IMR-90 (cell line): ENCODE measurements around the gene FGF3. TPM values are rescaled to one million over a fixed set of nuclear protein-coding genes. Genes with fewer than 3 reads are reported as not detected.

Experiments
- ATAC-seq: fragments of 200-7000 bp; cut with Tn5 transposase; 2 replicates; pipeline ENCODE4 v1.9.1; 2020; ENCODE audit warnings: low read depth, mild to moderate bottlenecking, moderate library complexity
- BruUV-seq: library from RNA; stranded (reverse); fragments of 400-500 nt; replicated peaks from 2 replicates; lab custom pipeline; 2021; lab: Mats Ljungman, UMichigan
- CTCF ChIA-PET: fragments of 300-600 bp; formaldehyde crosslinking; extraction: SDS; loops from one replicate; lab custom pipeline; 2021; ENCODE audit warnings: antibody characterized with exemption; lab: Yijun Ruan, JAX
- POLR2A ChIA-PET: fragments of 300-600 bp; sonication (Branson Sonifier 250); formaldehyde crosslinking; loops from one replicate; lab custom pipeline; 2022; ENCODE audit warnings: antibody characterized with exemption; ENCODE audit not compliant: unreplicated experiment; lab: Charles Lee
- DNase-seq: peaks from one replicate; pipeline ENCODE4 v3.0.0; 2013
- H2AFZ ChIP-seq: replicated peaks from 2 replicates; pipeline ENCODE3; 2013; ENCODE audit warnings: low read length, mild to moderate bottlenecking; ENCODE audit not compliant: poor library complexity
- H2AK5ac ChIP-seq: 2 replicates; pipeline ENCODE4 v1.6.1; 2013; ENCODE audit warnings: low read depth, low read length, inconsistent platforms
- H2AK9ac ChIP-seq: replicated peaks from 2 replicates; pipeline ENCODE3; 2013; ENCODE audit warnings: mild to moderate bottlenecking, low read depth, low read length, moderate library complexity; ENCODE audit not compliant: poor library complexity
- H2BK120ac ChIP-seq: 2 replicates; pipeline ENCODE4 v1.6.1; 2013; ENCODE audit warnings: low read depth, low read length, inconsistent platforms
- H2BK15ac ChIP-seq: 3 replicates; pipeline ENCODE4 v1.6.1; 2013; ENCODE audit warnings: low read depth, low read length, inconsistent platforms
- H2BK20ac ChIP-seq: 2 replicates; pipeline ENCODE4 v1.6.1; 2013; ENCODE audit warnings: low read depth, mild to moderate bottlenecking, inconsistent platforms, low read length, moderate library complexity
- H2BK5ac ChIP-seq: 2 replicates; pipeline ENCODE4 v1.6.1; 2013; ENCODE audit warnings: mild to moderate bottlenecking, low read depth, low read length, inconsistent platforms; ENCODE audit not compliant: poor library complexity, severe bottlenecking
- H3K14ac ChIP-seq: replicated peaks from 2 replicates; pipeline ENCODE4 v1.6.1; 2013; ENCODE audit warnings: low read depth, low read length, inconsistent platforms
- H3K18ac ChIP-seq: 2 replicates; pipeline ENCODE4 v1.6.1; 2013; ENCODE audit warnings: low read depth, low read length, control low read depth
- H3K23ac ChIP-seq: 2 replicates; pipeline ENCODE4 v1.6.1; 2013; ENCODE audit warnings: low read depth, low read length, inconsistent platforms
- H3K27ac ChIP-seq: 2 replicates; pipeline ENCODE4 v1.5.1; 2013; ENCODE audit warnings: mild to moderate bottlenecking, control low read depth, low read length; ENCODE audit not compliant: insufficient read depth
- H3K27me3 ChIP-seq: 2 replicates; pipeline ENCODE4 v1.6.1; 2013; ENCODE audit warnings: low read length; ENCODE audit not compliant: control insufficient read depth, insufficient read depth
- H3K36me3 ChIP-seq: 2 replicates; pipeline ENCODE4 v1.6.1; 2013; ENCODE audit warnings: low read length, mixed read lengths; ENCODE audit not compliant: control insufficient read depth, insufficient read depth
- H3K4ac ChIP-seq: 2 replicates; pipeline ENCODE4 v1.6.1; 2013; ENCODE audit warnings: low read depth, low read length, inconsistent platforms
- H3K4me1 ChIP-seq: 2 replicates; pipeline ENCODE4 v1.6.1; 2013; ENCODE audit warnings: low read length, mixed read lengths; ENCODE audit not compliant: control insufficient read depth, insufficient read depth
- H3K4me2 ChIP-seq: 2 replicates; pipeline ENCODE4 v1.6.1; 2013; ENCODE audit warnings: low read depth, mild to moderate bottlenecking, control low read depth, low read length, moderate library complexity
- H3K4me3 ChIP-seq: 2 replicates; pipeline ENCODE4 v1.5.1; 2013; ENCODE audit warnings: low read depth, mild to moderate bottlenecking, control low read depth, low read length, moderate library complexity; ENCODE audit not compliant: insufficient read depth
- H3K56ac ChIP-seq: 2 replicates; pipeline ENCODE4 v1.6.1; 2013; ENCODE audit warnings: low read length, inconsistent platforms; ENCODE audit not compliant: insufficient read depth; ENCODE audit errors: extremely low read depth
- H3K79me1 ChIP-seq, 2 experiments: 2 replicates each; pipeline ENCODE4 v1.6.1; 2013; ENCODE audit warnings: low read length in 2 of 2, inconsistent platforms in 1 of 2, low read depth in 1 of 2
- H3K9ac ChIP-seq: 2 replicates; pipeline ENCODE4 v1.6.1; 2013; ENCODE audit warnings: low read depth, low read length, control low read depth
- H3K9me1 ChIP-seq: 2 replicates; pipeline ENCODE4 v1.6.1; 2013; ENCODE audit warnings: low read length, inconsistent platforms; ENCODE audit not compliant: insufficient read depth
- H3K9me3 ChIP-seq: 2 replicates; pipeline ENCODE4 v1.6.1; 2013; ENCODE audit warnings: low read length; ENCODE audit not compliant: control insufficient read depth, insufficient read depth
- H4K20me1 ChIP-seq: 2 replicates; pipeline ENCODE4 v1.6.1; 2013; ENCODE audit warnings: low read length, inconsistent platforms; ENCODE audit not compliant: insufficient read depth
- H4K5ac ChIP-seq: 2 replicates; pipeline ENCODE4 v1.6.1; 2013; ENCODE audit warnings: mild to moderate bottlenecking, low read depth, low read length, control low read depth
- H4K8ac ChIP-seq, 2 experiments: 2 replicates each; pipeline ENCODE4 v1.6.1; 2013; ENCODE audit warnings: low read depth in 2 of 2, low read length in 2 of 2, control low read depth in 1 of 2, inconsistent platforms in 1 of 2
- H4K91ac ChIP-seq: 2 replicates; pipeline ENCODE4 v1.6.1; 2013; ENCODE audit warnings: low read depth, low read length, inconsistent platforms; ENCODE audit not compliant: insufficient read depth
- NFE2L2 ChIP-seq: fragments of 150-350 bp; IDR thresholded peaks from 2 replicates; pipeline ENCODE4 v1.6.1; 2016; ENCODE audit warnings: low read depth, mild to moderate bottlenecking, low read length
- RAD21 ChIP-seq: IDR thresholded peaks from 2 replicates; pipeline ENCODE4 v1.6.1; 2012; ENCODE audit warnings: low read length, improper control_type of control experiment
- RFX5 ChIP-seq: IDR thresholded peaks from 2 replicates; pipeline ENCODE4 v1.8.0; 2012; ENCODE audit warnings: low read depth, mild to moderate bottlenecking, low read length, moderate library complexity
- SMC3 ChIP-seq: fragments of 150-350 bp; IDR thresholded peaks from 2 replicates; pipeline ENCODE4 v1.6.1; 2016; ENCODE audit warnings: low read depth, mild to moderate bottlenecking, antibody characterized with exemption, low read length, moderate library complexity
- WGBS, 2 experiments: methylation state at CpG; one replicate each; pipeline versions ENCODE4 v1.1.5 to v1.1.7; 2013; ENCODE audit warnings: missing lambda C conversion rate in 2 of 2; ENCODE audit not compliant: insufficient read length in 1 of 2; ENCODE audit errors: extremely low coverage in 2 of 2; 5-methylcytosine and 5-hydroxymethylcytosine counted together
- dilution Hi-C: fragments of 300-500 bp; cut with HindIII; formaldehyde crosslinking; loops from one replicate; pipeline ENCODE4 v1.14.3; 2018; ENCODE audit warnings: low sequenced_read_pairs; ENCODE audit not compliant: unreplicated experiment
- in situ Hi-C: fragments of 300-500 bp; cut with MboI; formaldehyde crosslinking; loops from 3 replicates; pipeline ENCODE4 v1.14.3; 2019; ENCODE audit warnings: low sequenced_read_pairs, inconsistent platforms, mixed read lengths
- intact Hi-C: fragments of 100-400 bp; cut with micrococcal nuclease; formaldehyde crosslinking; loops from 2 replicates; pipeline ENCODE4 v1.10.0; 2022
- polyA plus RNA-seq, 3 experiments: library from polyadenylated mRNA; depleted of rRNA; stranded (reverse); fragments of >200 nt; gene quantifications; 2 replicates each; pipeline ENCODE4 v1.2.3, GENCODE V29; 2012; ENCODE audit warnings: low replicate concordance in 1 of 3
- total RNA-seq: library from RNA; depleted of rRNA; stranded (reverse); fragments of >200 nt; gene quantifications from 2 replicates; pipeline ENCODE4 v1.2.3, GENCODE V29; 2012

The FGF3 gene
- total and polyA plus RNA-seq, 2 of the 4 experiments (the other 2 are of a cell fraction) = not detected

DNA sequence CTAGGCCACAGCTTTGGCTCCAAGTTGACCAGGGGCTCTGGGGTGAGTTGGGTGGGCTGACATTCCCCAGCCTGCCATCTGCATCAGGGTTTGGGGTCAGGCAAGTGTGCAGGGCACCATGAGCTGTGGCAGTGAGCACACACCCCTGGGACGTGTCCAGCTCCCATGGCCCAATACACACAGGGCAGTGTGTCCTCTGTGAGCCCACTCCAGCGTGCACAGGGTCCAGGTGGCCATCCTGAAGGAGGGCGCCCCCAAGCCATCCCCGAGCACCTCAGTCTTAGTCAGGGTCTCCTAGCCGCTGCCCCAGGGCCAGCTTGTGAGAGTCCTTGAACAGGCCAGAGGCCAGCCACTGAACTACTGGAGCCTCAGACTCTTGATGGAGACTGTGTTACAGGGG is 1.2 kb upstream of the FGF3 start:
- H3K79me1 ChIP-seq = no peaks in the 10 kb centered on the region
- no peaks in the 10 kb centered on the region; the same call in 1 of the 2 replicates for H3K4me1 ChIP-seq
- no peak overlapping the region for H4K8ac ChIP-seq
- H4K91ac ChIP-seq = no peak overlapping the region
- no peak overlapping the region for H3K4me2 ChIP-seq
- POLR2A ChIA-PET = no interaction called here
- H3K9ac ChIP-seq = no peak overlapping the region
- no peak overlapping the region for H3K14ac ChIP-seq
- no peak overlapping the region for H2BK120ac ChIP-seq
- WGBS, 2 experiments = 0% methylated on average over 1 of the region's 5 CpGs; no CpG with 5 or more reads in 1 of the 2 experiments
- dilution Hi-C loops (no loop called here), in situ Hi-C loops (no loop called here), intact Hi-C loops (no loop called here)
- H2BK5ac ChIP-seq = no peak overlapping the region
- CTCF ChIA-PET = no interaction called here
- H3K27ac ChIP-seq = no peak overlapping the region
- H3K56ac ChIP-seq = no peak overlapping the region
- no peak overlapping the region for H2AK5ac ChIP-seq
- H2BK20ac ChIP-seq = no peak overlapping the region
- H3K23ac ChIP-seq = no peak overlapping the region
- DNase-seq (no peak), ATAC-seq (no peak)
- H4K5ac ChIP-seq = no peak overlapping the region
- H3K18ac ChIP-seq = no peak overlapping the region
- H2BK15ac ChIP-seq = no peak overlapping the region
- no peak overlapping the region for H2AK9ac ChIP-seq
- no peak overlapping the region for H3K4ac ChIP-seq
- peaks cover 85% of the 10 kb centered on the region for H3K27me3 ChIP-seq
- no peak overlapping the region for H2AFZ ChIP-seq
- H4K20me1 ChIP-seq = no peaks in the 10 kb centered on the region
- TF ChIP-seq RFX5 (no peak), SMC3 (no peak), NFE2L2 (no peak), RAD21 (no peak)
- no peak overlapping the region for H3K4me3 ChIP-seq
- H3K9me1 ChIP-seq = no peaks in the 10 kb centered on the region
- H3K36me3 ChIP-seq = no peaks in the 10 kb centered on the region
- H3K9me3 ChIP-seq = no peaks in the 10 kb centered on the region
- no TSS peak for BruUV-seq
